ENCODE results near the gene PHLDA2.

The PHLDA2 gene

DNA sequence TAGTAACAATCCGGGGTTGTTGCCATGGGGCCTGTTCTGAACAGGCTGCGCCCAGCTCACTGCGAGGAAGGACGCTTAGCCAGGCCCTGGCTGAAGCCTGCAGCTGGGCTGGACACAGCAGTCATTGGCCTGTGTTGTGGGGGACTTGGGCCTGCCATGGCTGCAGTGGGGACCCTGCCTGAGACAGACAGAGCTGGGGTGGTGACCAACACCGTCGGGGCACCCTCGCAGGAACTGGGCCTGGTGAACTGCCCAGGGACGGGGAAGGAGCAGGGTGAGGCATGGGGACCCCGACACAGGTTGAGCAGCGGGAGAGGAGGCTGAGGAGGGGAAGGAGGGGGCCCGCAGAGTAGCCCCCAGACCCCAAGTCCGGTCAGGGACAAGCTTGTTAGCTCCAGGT is 8.9 kb downstream of the PHLDA2 start:
- H3K4me3 ChIP-seq (ENCODE audit: low read depth, low read length), result no peak overlapping the region
- in situ Hi-C loops (cut with HindIII; ENCODE audit: low sequenced_read_pairs), result no loop called here
- DNase-seq (ENCODE audit: low read depth), result no peak
- TF ChIP-seq, protein P1, sequence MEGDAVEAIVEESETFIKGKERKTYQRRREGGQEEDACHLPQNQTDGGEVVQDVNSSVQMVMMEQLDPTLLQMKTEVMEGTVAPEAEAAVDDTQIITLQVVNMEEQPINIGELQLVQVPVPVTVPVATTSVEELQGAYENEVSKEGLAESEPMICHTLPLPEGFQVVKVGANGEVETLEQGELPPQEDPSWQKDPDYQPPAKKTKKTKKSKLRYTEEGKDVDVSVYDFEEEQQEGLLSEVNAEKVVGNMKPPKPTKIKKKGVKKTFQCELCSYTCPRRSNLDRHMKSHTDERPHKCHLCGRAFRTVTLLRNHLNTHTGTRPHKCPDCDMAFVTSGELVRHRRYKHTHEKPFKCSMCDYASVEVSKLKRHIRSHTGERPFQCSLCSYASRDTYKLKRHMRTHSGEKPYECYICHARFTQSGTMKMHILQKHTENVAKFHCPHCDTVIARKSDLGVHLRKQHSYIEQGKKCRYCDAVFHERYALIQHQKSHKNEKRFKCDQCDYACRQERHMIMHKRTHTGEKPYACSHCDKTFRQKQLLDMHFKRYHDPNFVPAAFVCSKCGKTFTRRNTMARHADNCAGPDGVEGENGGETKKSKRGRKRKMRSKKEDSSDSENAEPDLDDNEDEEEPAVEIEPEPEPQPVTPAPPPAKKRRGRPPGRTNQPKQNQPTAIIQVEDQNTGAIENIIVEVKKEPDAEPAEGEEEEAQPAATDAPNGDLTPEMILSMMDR (IDR thresholded peaks at IDR 0.05; ENCODE audit: low read depth, low read length, missing control alignments), result no peak

DNA sequence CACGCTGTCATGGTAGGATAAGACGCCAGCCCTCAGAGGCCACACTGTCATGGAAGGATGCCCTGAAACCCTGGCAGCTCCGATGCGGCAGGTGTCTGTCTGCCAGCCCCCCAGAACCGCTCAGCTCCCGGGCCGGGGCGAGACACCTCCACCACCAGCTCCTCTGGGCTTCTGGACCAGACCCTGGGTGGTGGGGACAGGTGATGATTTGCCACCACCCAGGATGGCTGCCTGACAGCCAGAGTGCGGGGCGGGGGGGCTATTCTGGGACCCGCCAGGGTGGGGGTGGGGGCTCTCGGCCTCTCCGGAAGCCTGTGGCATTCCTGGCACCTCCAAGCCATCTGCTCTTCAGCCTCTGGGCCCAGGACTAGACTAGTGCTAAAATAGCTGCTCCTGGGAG is 9.4 kb downstream of the PHLDA2 start:
- DNase-seq (ENCODE audit: low read depth), result no peak
- H3K4me3 ChIP-seq (ENCODE audit: low read depth, low read length), result no peak overlapping the region
- TF ChIP-seq, protein P1 (IDR thresholded peaks at IDR 0.05; ENCODE audit: low read depth, low read length, missing control alignments), result no peak
- in situ Hi-C loops (cut with HindIII; ENCODE audit: low sequenced_read_pairs), result no loop called here

DNA sequence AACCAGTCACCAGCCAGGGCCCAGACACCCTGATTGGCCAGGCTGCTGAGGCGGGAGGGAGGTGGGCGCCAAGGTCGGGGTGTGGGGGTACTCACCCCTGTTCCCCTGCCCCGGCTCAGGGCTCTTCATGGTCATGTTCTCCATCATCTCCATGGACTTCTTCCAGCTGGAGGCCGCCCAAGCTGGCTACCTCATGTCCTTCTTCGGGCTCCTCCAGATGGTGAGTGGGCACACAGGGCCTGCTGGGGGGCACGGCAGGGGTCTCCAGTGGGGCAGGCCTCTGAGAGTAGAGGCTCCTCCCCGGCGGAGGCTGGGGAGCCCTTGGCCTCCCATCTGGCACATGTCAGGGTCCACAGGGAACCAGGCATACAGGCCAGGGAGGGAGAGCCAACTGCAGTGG is 10.0 kb downstream of the PHLDA2 start:
- in situ Hi-C loops (cut with HindIII; ENCODE audit: low sequenced_read_pairs), result no loop called here
- H3K4me3 ChIP-seq (ENCODE audit: low read depth, low read length), result no peak overlapping the region
- TF ChIP-seq, protein P1 (IDR thresholded peaks at IDR 0.05; ENCODE audit: low read depth, low read length, missing control alignments), result no peak
- no peak for DNase-seq (ENCODE audit: low read depth)

DNA sequence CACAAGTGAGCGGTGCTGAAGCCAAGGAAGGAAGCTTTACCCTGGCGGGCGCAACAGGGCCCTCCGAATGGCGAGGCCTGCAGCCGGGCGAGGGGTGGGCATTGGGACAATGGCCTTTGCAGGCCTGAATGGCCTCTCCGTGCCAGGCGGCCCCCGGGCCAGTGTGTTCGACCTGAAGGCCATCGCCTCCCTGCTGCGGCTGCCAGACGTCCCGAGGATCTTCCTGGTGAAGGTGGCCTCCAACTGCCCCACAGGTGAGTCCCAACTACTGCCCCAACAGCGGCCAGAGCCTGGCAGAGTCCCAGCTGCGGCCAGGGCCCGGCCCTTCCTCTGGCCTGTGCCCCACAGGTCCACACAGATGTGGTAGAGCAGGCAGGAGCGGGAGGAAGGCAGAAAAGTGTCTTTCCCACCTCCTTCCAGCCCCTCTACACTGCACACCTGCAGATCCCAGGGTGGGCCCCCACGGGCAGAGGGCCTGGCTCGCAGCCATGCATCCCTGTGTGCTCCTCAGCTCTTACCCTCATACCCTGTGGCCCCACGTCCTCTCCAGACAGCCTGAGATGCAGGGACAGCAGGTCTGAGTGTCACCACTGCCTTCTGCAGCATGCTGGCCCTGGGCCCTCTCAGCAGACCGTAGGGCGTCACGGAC is 11.3 kb downstream of the PHLDA2 start:
- in situ Hi-C loops (cut with HindIII; ENCODE audit: low sequenced_read_pairs), result no loop called here
- no peak overlapping the region for H3K4me3 ChIP-seq (ENCODE audit: low read depth, low read length)
- TF ChIP-seq, protein P1 (IDR thresholded peaks at IDR 0.05; ENCODE audit: low read depth, low read length, missing control alignments), result no peak
- DNase-seq (ENCODE audit: low read depth), result no peak

DNA sequence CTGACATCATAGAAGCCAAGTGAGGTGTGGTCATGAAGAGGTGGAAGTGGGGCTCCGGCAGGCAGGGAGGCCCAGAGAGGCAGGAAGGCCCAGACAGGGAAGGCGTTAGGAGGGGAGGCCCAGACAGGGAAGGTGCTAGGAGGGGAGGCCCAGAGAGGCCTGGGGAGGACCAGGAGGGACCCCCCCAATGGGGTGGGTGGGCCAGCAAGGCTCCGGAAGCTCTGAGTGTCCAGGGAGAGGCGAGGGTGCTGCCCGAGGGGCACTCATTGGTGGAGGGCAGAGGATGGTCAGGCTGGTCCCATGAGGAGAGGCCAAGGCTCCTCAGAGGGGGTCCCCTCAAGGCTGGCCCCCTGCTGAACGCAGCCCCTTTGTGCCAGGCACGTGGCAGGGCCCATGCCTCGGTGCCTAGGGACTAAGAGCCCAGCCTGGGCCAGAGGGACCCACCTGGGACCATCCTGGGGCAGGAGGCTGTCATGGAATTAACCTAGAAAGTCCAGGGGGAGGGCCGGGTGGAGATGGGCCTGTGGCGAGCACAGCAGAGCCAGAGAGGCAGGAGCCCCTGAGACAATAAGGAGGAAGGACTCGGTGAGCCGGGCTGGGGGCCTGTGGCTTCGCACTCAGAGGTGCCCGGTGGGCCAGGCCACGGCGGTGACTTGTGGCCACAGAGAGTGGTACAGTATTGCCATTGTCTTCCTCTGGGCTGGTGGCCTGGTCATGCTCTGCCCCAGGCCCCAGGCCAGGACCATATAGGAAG is 12.2 kb downstream of the PHLDA2 start:
- in situ Hi-C loops (cut with HindIII; ENCODE audit: low sequenced_read_pairs), result no loop called here
- no peak for DNase-seq (ENCODE audit: low read depth)
- H3K4me3 ChIP-seq (ENCODE audit: low read depth, low read length), result no peak overlapping the region
- TF ChIP-seq, protein P1 (IDR thresholded peaks at IDR 0.05; ENCODE audit: low read depth, low read length, missing control alignments), result no peak

DNA sequence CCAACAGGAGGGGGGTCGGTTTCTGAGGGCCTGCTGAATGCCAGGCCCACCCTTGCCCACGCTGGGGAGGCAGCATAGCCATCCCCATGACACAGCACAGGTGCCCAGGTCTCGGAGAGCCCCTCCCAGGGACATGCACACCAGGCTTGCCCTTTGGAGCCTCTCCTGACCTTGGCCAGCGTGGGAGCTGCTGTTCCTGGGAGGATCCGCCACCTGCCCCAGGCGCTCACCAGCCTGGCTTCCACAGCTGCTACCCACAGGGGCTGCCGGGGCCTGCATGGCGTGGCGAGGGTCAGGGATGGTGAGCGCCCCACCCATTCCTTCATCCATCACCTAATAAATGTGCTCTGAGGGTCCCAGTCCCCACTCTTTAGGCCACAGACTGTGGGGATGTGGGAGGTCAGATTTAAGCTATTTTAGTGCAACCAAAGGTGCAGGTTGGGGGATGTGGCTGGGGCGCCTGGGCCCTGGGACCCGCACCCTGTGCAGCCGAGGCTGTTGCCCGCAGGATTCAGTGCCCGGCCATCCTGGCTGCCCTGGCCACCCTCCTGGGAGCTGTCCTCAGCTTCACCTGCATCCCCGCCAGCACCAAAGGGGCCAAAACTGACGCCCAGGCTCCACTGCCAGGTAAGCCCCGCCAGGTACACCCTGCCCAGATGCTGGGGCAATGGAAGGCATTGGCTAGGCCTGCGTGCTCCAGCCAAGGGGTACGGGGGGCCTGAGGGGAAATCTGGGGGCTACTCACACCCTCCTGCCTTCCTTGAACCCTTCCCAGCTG is 12.9 kb downstream of the PHLDA2 start:
- TF ChIP-seq, protein P1 (IDR thresholded peaks at IDR 0.05; ENCODE audit: low read depth, low read length, missing control alignments), result no peak
- in situ Hi-C loops (cut with HindIII; ENCODE audit: low sequenced_read_pairs), result no loop called here
- no peak for DNase-seq (ENCODE audit: low read depth)
- no peak overlapping the region for H3K4me3 ChIP-seq (ENCODE audit: low read depth, low read length)

Measured in astrocyte of the cerebellum (primary cell).